Thyroid gland (tissue), 4 donors: ENCODE measurements around the gene TSPAN17. TPM values are rescaled to one million over a fixed set of nuclear protein-coding genes. Genes with fewer than 3 reads are reported as not detected.

Experiments used
- DNase-seq, 2 donors: peaks; one replicate each; pipeline ENCODE4 v3.0.0-alpha.2; 2019
- H3K27ac ChIP-seq, 3 donors: fragments of 200-600 bp; sonication (generic); 1 replicate in 2 of 3; 2 replicates in 1 of 3; pipeline ENCODE4 v1.5.1; 2016 to 2019; ENCODE audit warnings: mild to moderate bottlenecking in 1 of 3, moderate library complexity in 1 of 3
- H3K27me3 ChIP-seq: fragments of 200-600 bp; sonication (generic); one replicate; pipeline ENCODE4 v1.5.1; 2019
- H3K36me3 ChIP-seq, 2 donors: fragments of 200-600 bp; sonication (generic); one replicate each; pipeline ENCODE4 v1.5.1; 2016 to 2019
- H3K4me1 ChIP-seq, 2 donors: fragments of 200-600 bp; sonication (generic); one replicate each; pipeline ENCODE4 v1.5.1; 2017 to 2019
- H3K4me3 ChIP-seq, 3 donors: fragments of 200-600 bp; sonication (generic); replicated peaks in 1 of 3; 1 replicate in 2 of 3; 2 replicates in 1 of 3; pipeline ENCODE4 v1.5.1; 2016; ENCODE audit warnings: mild to moderate bottlenecking in 1 of 3
- H3K9me3 ChIP-seq: fragments of 200-600 bp; sonication (generic); one replicate; pipeline ENCODE4 v1.5.1; 2017
- CTCF ChIP-seq, 6 experiments: fragments of 200-600 bp in 3 of 6; fragments of 450-650 bp in 3 of 6; sonication (generic) in 3 of 6; IDR thresholded peaks; one replicate each; pipeline ENCODE4 v1.5.1; 2016 to 2019; ENCODE audit warnings: antibody characterized with exemption in 6 of 6, mild to moderate bottlenecking in 2 of 6, inconsistent platforms in 1 of 6, moderate library complexity in 1 of 6
- POLR2A ChIP-seq, 2 donors: fragments of 450-650 bp; IDR thresholded peaks; one replicate each; pipeline ENCODE4 v1.6.1; 2017; ENCODE audit warnings: antibody characterized with exemption in 2 of 2, mild to moderate bottlenecking in 2 of 2, moderate library complexity in 1 of 2
- WGBS, 2 donors: methylation state at CpG; one replicate each; pipeline ENCODE4 v1.1.5; 2017; 5-methylcytosine and 5-hydroxymethylcytosine counted together
- intact Hi-C: fragments of 100-400 bp; cut with DNase I; formaldehyde crosslinking; loops from one replicate; pipeline ENCODE4 v1.15.1; 2023
- total RNA-seq, 4 donors: library from RNA; depleted of rRNA; stranded (reverse); fragments of >200 nt; gene quantifications; one replicate each; pipeline ENCODE4 v1.2.3, GENCODE V29; 2016

The TSPAN17 gene
- total RNA-seq, 4 donors from 2014 or later, result 18.9 to 24.7 (median 21.0) TPM

DNA sequence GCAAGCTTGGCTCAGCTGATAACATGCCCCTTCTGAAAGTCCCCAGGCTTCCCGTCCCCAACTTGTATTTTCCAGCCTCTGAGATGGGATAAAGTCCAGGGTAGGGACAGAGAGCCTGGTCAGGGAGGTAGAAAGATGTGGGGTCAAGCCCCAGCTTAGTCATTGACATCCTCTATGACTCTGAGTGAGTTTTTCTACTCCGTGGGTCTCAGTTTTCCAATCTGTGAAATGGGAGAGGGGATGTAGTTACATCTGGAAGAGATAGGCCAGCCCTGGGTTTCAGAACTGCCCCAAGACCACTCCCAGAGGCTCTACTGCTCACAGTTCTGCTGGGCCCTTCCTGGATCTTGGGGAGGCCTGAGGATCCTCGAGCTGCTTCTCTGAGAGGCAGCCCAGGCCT, 40.4 kb upstream of the TSPAN17 start:
- intact Hi-C loops, result no loop called here
- TF ChIP-seq CTCF (IDR thresholded peaks at IDR 0.05) (no peak), POLR2A (IDR thresholded peaks at IDR 0.05) (no peak)
- no peaks in the 10 kb centered on the region for H3K36me3 ChIP-seq
- WGBS, 2 donors, result 88 to 95% methylated on average over 3 of the region's 3 CpGs
- H3K9me3 ChIP-seq, result no peaks in the 10 kb centered on the region
- H3K27ac ChIP-seq, result no peak overlapping the region
- peaks cover 6% of the 10 kb centered on the region for H3K27me3 ChIP-seq
- no peak for DNase-seq
- H3K4me1 ChIP-seq, result peaks cover 0 to 10% of the 10 kb centered on the region in 2 donors
- no peak overlapping the region for H3K4me3 ChIP-seq

DNA sequence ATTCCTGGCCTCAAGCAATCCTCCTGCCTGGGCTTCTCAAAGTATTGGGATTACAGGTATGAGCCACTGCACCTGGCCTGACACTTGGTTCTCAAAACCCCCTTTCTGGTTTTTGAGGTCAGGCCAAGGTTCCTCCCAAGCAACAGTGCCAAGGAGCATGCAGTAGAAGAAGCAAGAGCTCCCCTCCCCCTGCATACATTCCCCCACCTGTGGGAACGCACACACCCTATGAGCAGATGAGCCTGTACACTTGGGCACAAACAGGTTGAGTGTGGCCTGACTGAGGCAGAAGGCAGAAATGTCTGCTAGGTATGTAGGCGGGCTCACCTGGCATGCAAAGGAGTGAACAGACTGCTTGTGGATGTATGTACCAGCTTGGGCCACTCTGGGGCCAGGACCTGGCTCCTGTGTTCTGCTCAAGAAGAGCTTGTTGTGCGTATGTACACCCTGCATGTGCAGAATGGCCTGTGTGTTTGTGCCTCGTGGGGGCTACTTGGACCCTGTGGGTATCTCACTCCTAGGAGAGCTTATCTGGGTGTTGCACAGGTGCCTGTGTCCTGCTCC, 39.1 kb upstream of the TSPAN17 start:
- Histone ChIP-seq H3K27ac (no peak overlapping the region), H3K36me3 (no peaks in the 10 kb centered on the region), H3K4me3 (no peak overlapping the region), H3K9me3 (no peaks in the 10 kb centered on the region), H3K4me1 (peaks cover 0 to 10% of the 10 kb centered on the region in 2 donors), H3K27me3 (peaks cover 6% of the 10 kb centered on the region)
- TF ChIP-seq CTCF (IDR thresholded peaks at IDR 0.05) (no peak), POLR2A (IDR thresholded peaks at IDR 0.05) (no peak)
- no peak for DNase-seq
- intact Hi-C loops, result no loop called here
- 96 to 100% methylated on average over 1 to 4 of the region's 4 CpGs for WGBS, 2 donors

DNA sequence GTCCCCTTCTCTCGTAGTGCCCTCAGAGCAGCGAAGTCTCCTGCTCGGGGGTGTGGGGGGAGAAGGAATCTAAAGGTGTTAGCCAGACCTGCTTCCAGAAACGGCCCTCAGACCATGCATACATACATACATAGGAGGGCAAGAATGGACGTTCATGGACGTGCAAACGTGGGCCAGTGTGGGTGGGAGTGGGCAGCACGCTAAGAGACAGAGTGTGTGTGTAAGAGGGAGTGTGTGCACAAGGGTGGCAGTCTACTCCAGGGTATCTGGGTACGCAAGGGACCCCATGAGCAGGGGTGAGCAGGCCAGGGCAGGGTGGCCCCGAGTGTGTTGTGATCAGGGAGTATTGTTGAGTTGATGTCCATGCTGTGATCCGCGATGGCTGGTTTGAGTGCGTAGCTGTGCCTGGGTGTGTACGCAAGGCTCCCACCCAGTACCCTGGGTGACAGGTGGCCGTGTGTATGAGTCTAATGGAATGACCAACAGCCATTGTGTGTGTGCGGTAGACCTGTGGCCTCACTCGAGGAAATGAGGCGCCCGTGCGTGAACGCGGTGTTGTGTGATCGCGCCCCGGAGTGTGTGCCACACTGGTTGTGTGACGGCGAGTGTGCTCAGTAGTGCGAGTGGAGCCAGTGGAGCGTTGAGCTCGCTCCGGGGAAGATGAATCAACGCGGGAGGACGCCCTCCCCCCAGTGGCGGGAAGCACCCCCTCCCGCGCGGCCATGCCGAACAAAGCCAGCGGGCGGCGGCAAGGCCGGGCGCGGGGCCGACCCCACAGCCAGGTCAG, 38.2 kb upstream of the TSPAN17 start:
- H3K27me3 ChIP-seq, result peaks cover 6% of the 10 kb centered on the region
- peaks cover 0 to 15% of the 10 kb centered on the region in 2 donors for H3K4me1 ChIP-seq
- H3K9me3 ChIP-seq, result no peaks in the 10 kb centered on the region
- no peaks in the 10 kb centered on the region for H3K36me3 ChIP-seq
- DNase-seq, result no peak
- intact Hi-C loops, result no loop called here
- TF ChIP-seq CTCF (IDR thresholded peaks at IDR 0.05) (no peak), POLR2A (IDR thresholded peaks at IDR 0.05) (no peak)
- H3K4me3 ChIP-seq, result peak overlapping the region in 1 of 3 donors; percentile 13
- WGBS, 2 donors, result 34 to 36% methylated on average over 23 to 34 of the region's 46 CpGs
- no peak overlapping the region for H3K27ac ChIP-seq

- 3% methylated on average over 6 of the region's 101 CpGs; no CpG with 5 or more reads in 1 of the 2 donors for WGBS, 2 donors
- H3K9me3 ChIP-seq, result no peaks in the 10 kb centered on the region
- no peaks in the 10 kb centered on the region for H3K36me3 ChIP-seq
- peak in 1 of 2 donors; percentile 19 for DNase-seq
- H3K4me1 ChIP-seq, result peaks cover 0 to 18% of the 10 kb centered on the region in 2 donors
- peaks cover 6% of the 10 kb centered on the region for H3K27me3 ChIP-seq
- intact Hi-C loops, result no loop called here
- TF ChIP-seq CTCF (IDR thresholded peaks at IDR 0.05) (no peak), POLR2A (IDR thresholded peaks at IDR 0.05) (no peak)
- peak within 1 kb of the TSS in 1 of 3 donors; percentile 13 for H3K4me3 ChIP-seq
- no peak within 1 kb of the TSS for H3K27ac ChIP-seq
Measured at GRCh38 chr5:176609724-176610434, 37.4 kb upstream of the TSPAN17 start, which contains the start of gene GPRIN1. Gene GPRIN1, minus strand, starts transcription at chr5:176610156. Its CDS starts 10,322 bp downstream, at chr5:176599834.
